HCT116 (cell line): Measurements from ENCODE around the gene ZNF276. TPM values are rescaled to one million over a fixed set of nuclear protein-coding genes. Genes with fewer than 3 reads are reported as not detected.

Experiments
- ATAC-seq: fragments of 200-7000 bp; cut with Tn5 transposase; 2 replicates; pipeline ENCODE4 v1.9.1; 2020; ENCODE audit warnings: mild to moderate bottlenecking, moderate library complexity
- BruUV-seq: library from RNA; stranded (reverse); fragments of 400-500 nt; replicated peaks from 2 replicates; lab custom pipeline; 2021; lab: Mats Ljungman, UMichigan
- CTCF ChIA-PET: fragments of 300-600 bp; sonication (Branson Sonifier 250); formaldehyde crosslinking; loops from one replicate; lab custom pipeline; 2021; ENCODE audit warnings: antibody characterized with exemption; lab: Charles Lee
- POLR2A ChIA-PET: fragments of 300-600, 350-600 bp; sonication (Branson Sonifier 250); formaldehyde crosslinking; loops from one replicate; lab custom pipeline; 2021; ENCODE audit warnings: antibody characterized with exemption; lab: Charles Lee
- RAD21 ChIA-PET, 2 experiments: fragments of 300-600 bp; sonication (Branson Sonifier 250); formaldehyde crosslinking; loops; one replicate each; lab custom pipeline; 2023; ENCODE audit warnings: low total read pairs in 2 of 2; ENCODE audit not compliant: uncharacterized antibody in 2 of 2, unreplicated experiment in 2 of 2, low non-redundant PET in 1 of 2; lab: Charles Lee
- DNase-seq: peaks from one replicate; pipeline ENCODE4 v3.0.0-alpha.2; 2010; ENCODE audit warnings: low read depth, low spot score
- H2AFZ ChIP-seq: fragments of 200-600 bp; shearing (Covaris generic), sonication (generic); 2 replicates; pipeline ENCODE4 v1.6.1; 2017; ENCODE audit warnings: low read depth, mixed run types, mixed read lengths, antibody characterized with exemption, low read length; ENCODE audit not compliant: poor library complexity, severe bottlenecking
- H3K27ac ChIP-seq: 2 replicates; pipeline ENCODE4 v1.5.1; 2012; ENCODE audit warnings: low read depth, low read length
- H3K27me3 ChIP-seq: fragments of 200-600 bp; sonication (generic); 2 replicates; pipeline ENCODE4 v1.6.1; 2016; ENCODE audit warnings: mixed run types, low read length, mixed read lengths; ENCODE audit not compliant: insufficient read depth
- H3K36me3 ChIP-seq, 2 experiments: fragments of 200-500 bp in 1 of 2; fragments of 200-600 bp in 1 of 2; sonication (Bioruptor generic) in 1 of 2; sonication (generic) in 1 of 2; 2 replicates each; pipeline versions ENCODE4 v1.5.1 to v1.6.1; 2014 to 2016; ENCODE audit warnings: low read length in 2 of 2, inconsistent platforms in 1 of 2, mixed read lengths in 1 of 2, mixed run types in 1 of 2; ENCODE audit not compliant: insufficient read depth in 2 of 2, control insufficient read depth in 1 of 2
- H3K4me1 ChIP-seq, 2 experiments: fragments of 200-600 bp in 1 of 2; sonication (generic) in 1 of 2; 2 replicates each; pipeline versions ENCODE4 v1.5.1 to v1.6.1; 2012 to 2017; ENCODE audit warnings: low read length in 2 of 2, inconsistent platforms in 1 of 2, mild to moderate bottlenecking in 1 of 2, mixed read lengths in 1 of 2, mixed run types in 1 of 2, moderate library complexity in 1 of 2; ENCODE audit not compliant: insufficient read depth in 2 of 2, control insufficient read depth in 1 of 2
- H3K4me2 ChIP-seq: fragments of 200-600 bp; sonication (generic); 2 replicates; pipeline ENCODE4 v1.6.1; 2017; ENCODE audit warnings: mixed run types, low read length, mixed read lengths
- H3K4me3 ChIP-seq, 2 experiments: fragments of 200-600 bp in 1 of 2; sonication (generic) in 1 of 2; replicated peaks in 1 of 2; 2 replicates each; pipeline ENCODE4 v1.5.1; 2011 to 2016; ENCODE audit warnings: low read length in 2 of 2, control low read depth in 1 of 2, low read depth in 1 of 2, mild to moderate bottlenecking in 1 of 2, mixed read lengths in 1 of 2, mixed run types in 1 of 2
- H3K79me2 ChIP-seq: fragments of 200-600 bp; sonication (generic); 2 replicates; pipeline ENCODE4 v1.6.1; 2017; ENCODE audit warnings: mild to moderate bottlenecking, mixed run types, low read length, moderate library complexity, mixed read lengths; ENCODE audit not compliant: insufficient read depth
- H3K9ac ChIP-seq: fragments of 200-600 bp; sonication (generic); 2 replicates; pipeline ENCODE4 v1.6.1; 2016; ENCODE audit warnings: low read length, mixed read lengths
- H3K9me2 ChIP-seq: fragments of 200-600 bp; sonication (generic), shearing (Covaris generic); 2 replicates; pipeline ENCODE4 v1.6.1; 2017; ENCODE audit warnings: mixed run types, mild to moderate bottlenecking, moderate library complexity; ENCODE audit not compliant: insufficient read depth
- H3K9me3 ChIP-seq, 2 experiments: fragments of 200-500 bp in 1 of 2; fragments of 200-600 bp in 1 of 2; sonication (Bioruptor generic) in 1 of 2; sonication (generic) in 1 of 2; 2 replicates each; pipeline ENCODE4 v1.6.1; 2014 to 2017; ENCODE audit warnings: low read length in 2 of 2, mixed read lengths in 2 of 2, inconsistent platforms in 1 of 2, low read depth in 1 of 2, mild to moderate bottlenecking in 1 of 2, mixed run types in 1 of 2, moderate library complexity in 1 of 2; ENCODE audit not compliant: control insufficient read depth in 1 of 2, insufficient read depth in 1 of 2
- H4K20me1 ChIP-seq: fragments of 200-600 bp; sonication (generic), shearing (Covaris generic); 2 replicates; pipeline ENCODE4 v1.6.1; 2017; ENCODE audit warnings: mixed run types, mild to moderate bottlenecking, moderate library complexity; ENCODE audit not compliant: insufficient read depth
- CEBPB ChIP-seq: IDR thresholded peaks from 2 replicates; pipeline ENCODE4 v1.6.1; 2012; ENCODE audit warnings: low read depth
- EGR1 ChIP-seq: IDR thresholded peaks from 2 replicates; pipeline ENCODE4 v1.6.1; 2012; ENCODE audit warnings: low read depth
- ELF1 ChIP-seq: IDR thresholded peaks from 2 replicates; pipeline ENCODE4 v1.6.1; 2012; ENCODE audit warnings: low read depth, borderline replicate concordance
- EZH2 ChIP-seq: fragments of 200-600 bp; sonication (generic); IDR thresholded peaks from 2 replicates; pipeline ENCODE4 v1.6.1; 2017; ENCODE audit warnings: antibody characterized with exemption, mixed run types
- EZH2phosphoT487 ChIP-seq: fragments of 200-600 bp; IDR thresholded peaks from 2 replicates; pipeline ENCODE4 v1.6.1; 2018; ENCODE audit warnings: antibody characterized with exemption, borderline replicate concordance
- FOSL1 ChIP-seq: IDR thresholded peaks from 2 replicates; pipeline ENCODE4 v1.6.1; 2012; ENCODE audit warnings: low read depth
- REST ChIP-seq: IDR thresholded peaks from 2 replicates; pipeline ENCODE4 v1.6.1; 2012; ENCODE audit warnings: low read depth
- SIN3A ChIP-seq: IDR thresholded peaks from 2 replicates; pipeline ENCODE4 v1.6.1; 2012; ENCODE audit warnings: low read depth
- SRF ChIP-seq: IDR thresholded peaks from 2 replicates; pipeline ENCODE4 v1.6.1; 2012; ENCODE audit warnings: low read depth
- TCF7L2 ChIP-seq: IDR thresholded peaks from 2 replicates; pipeline ENCODE4 v1.7.0; 2011; ENCODE audit warnings: borderline replicate concordance, inconsistent platforms; ENCODE audit not compliant: insufficient read depth, insufficient read length; ENCODE audit errors: extremely low read depth
- YY1 ChIP-seq: IDR thresholded peaks from 2 replicates; pipeline ENCODE4 v1.6.1; 2011; ENCODE audit warnings: low read length, low read depth, moderate library complexity, mild to moderate bottlenecking; ENCODE audit not compliant: insufficient replicate concordance; ENCODE audit errors: extremely low read depth
- intact Hi-C: fragments of 100-400 bp; cut with micrococcal nuclease; formaldehyde crosslinking; loops from 2 replicates; pipeline ENCODE4 v1.10.0; 2022
- total RNA-seq: library from RNA; stranded (reverse); gene quantifications from one replicate; pipeline ENCODE4 v1.2.1, GENCODE V29; 2021; ENCODE audit not compliant: unreplicated experiment
- TF ChIP-seq, protein P1 (sequence below): IDR thresholded peaks from 2 replicates; pipeline ENCODE4 v1.6.1; 2012
- TF ChIP-seq, protein P2 (sequence below), 3 experiments: fragments of 200-600 bp in 1 of 3; sonication (generic) in 1 of 3; IDR thresholded peaks in 2 of 3; conservative IDR thresholded peaks in 1 of 3; 2 replicates each; pipeline ENCODE4 v1.5.1; 2012 to 2017; ENCODE audit warnings: low read depth in 2 of 3, low read length in 2 of 3, antibody characterized with exemption in 1 of 3, borderline replicate concordance in 1 of 3, control low read depth in 1 of 3, mild to moderate bottlenecking in 1 of 3, mixed read lengths in 1 of 3, mixed run types in 1 of 3, moderate library complexity in 1 of 3; ENCODE audit not compliant: insufficient read depth in 1 of 3
- TF ChIP-seq, protein P3 (sequence below): IDR thresholded peaks from 2 replicates; pipeline ENCODE4 v1.6.1; 2011; ENCODE audit warnings: mild to moderate bottlenecking, low read length, moderate library complexity; ENCODE audit not compliant: insufficient replicate concordance; ENCODE audit errors: extremely low read depth

The ZNF276 gene
- total RNA-seq, 1 experiment from 2014 or later: 49.9 TPM

DNA sequence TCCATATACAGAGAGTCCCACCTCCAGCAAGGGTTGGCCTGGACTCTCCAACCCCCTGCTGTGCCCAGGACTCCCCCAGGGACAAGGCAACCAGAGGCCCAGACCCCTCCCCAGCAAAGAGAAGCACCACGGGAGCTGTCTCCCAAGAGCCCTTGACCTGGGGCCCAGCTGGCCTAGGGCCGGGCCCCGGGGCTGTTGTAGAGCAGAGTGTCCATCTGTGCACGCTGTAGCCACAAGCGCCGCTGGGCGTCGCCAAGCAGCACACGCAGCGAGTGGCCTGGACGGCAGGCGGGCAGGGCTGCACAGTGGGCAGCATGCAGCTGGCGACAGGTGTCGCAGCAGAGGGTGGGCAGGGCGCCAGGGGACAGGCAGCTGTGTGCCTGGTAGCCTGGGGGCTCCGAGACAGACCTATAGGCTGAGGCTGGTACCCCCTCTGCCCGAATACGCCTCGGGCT is 24.1 kb upstream of the ZNF276 start:
- Histone ChIP-seq H2AFZ (no peak overlapping the region), H3K4me3 (no peak overlapping the region), H3K9me3 (no peaks in the 10 kb centered on the region), H3K9ac (no peak overlapping the region), H3K27me3 (no peaks in the 10 kb centered on the region), H3K27ac (no peak overlapping the region; the same call in 1 of the 2 replicates), H3K4me2 (no peak overlapping the region), H3K79me2 (peaks cover 24% of the 10 kb centered on the region), H4K20me1 (peaks cover 3% of the 10 kb centered on the region; the same call in 1 of the 2 replicates), H3K9me2 (no peaks in the 10 kb centered on the region), H3K4me1 (peaks cover 11 to 22% of the 10 kb centered on the region in 2 experiments), H3K36me3 (peaks cover 18 to 40% of the 10 kb centered on the region in 2 experiments; a peak in 3 of 4 replicates)
- BruUV-seq: no TSS peak
- ATAC-seq (no peak), DNase-seq (no peak)
- intact Hi-C loops: no loop called here
- CTCF ChIA-PET: no interaction called here
- TF ChIP-seq, protein P1, sequence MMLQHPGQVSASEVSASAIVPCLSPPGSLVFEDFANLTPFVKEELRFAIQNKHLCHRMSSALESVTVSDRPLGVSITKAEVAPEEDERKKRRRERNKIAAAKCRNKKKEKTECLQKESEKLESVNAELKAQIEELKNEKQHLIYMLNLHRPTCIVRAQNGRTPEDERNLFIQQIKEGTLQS: no peak
- TF ChIP-seq SIN3A (no peak), SRF (no peak), CEBPB (no peak), ELF1 (no peak), EGR1 (no peak), EZH2 (no peak), TCF7L2 (no peak), REST (no peak), YY1 (no peak), FOSL1 (no peak), EZH2phosphoT487 (no peak)
- TF ChIP-seq, protein P2, sequence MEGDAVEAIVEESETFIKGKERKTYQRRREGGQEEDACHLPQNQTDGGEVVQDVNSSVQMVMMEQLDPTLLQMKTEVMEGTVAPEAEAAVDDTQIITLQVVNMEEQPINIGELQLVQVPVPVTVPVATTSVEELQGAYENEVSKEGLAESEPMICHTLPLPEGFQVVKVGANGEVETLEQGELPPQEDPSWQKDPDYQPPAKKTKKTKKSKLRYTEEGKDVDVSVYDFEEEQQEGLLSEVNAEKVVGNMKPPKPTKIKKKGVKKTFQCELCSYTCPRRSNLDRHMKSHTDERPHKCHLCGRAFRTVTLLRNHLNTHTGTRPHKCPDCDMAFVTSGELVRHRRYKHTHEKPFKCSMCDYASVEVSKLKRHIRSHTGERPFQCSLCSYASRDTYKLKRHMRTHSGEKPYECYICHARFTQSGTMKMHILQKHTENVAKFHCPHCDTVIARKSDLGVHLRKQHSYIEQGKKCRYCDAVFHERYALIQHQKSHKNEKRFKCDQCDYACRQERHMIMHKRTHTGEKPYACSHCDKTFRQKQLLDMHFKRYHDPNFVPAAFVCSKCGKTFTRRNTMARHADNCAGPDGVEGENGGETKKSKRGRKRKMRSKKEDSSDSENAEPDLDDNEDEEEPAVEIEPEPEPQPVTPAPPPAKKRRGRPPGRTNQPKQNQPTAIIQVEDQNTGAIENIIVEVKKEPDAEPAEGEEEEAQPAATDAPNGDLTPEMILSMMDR (IDR thresholded peaks at IDR 0.05 in 2 of 3, conservative IDR thresholded peaks at IDR 0.05 in 1 of 3; ENCODE audit: borderline replicate concordance in 1 of 3, insufficient read depth in 1 of 3, low read depth in 2 of 3, low read length in 2 of 3): no peak
- TF ChIP-seq, protein P3, sequence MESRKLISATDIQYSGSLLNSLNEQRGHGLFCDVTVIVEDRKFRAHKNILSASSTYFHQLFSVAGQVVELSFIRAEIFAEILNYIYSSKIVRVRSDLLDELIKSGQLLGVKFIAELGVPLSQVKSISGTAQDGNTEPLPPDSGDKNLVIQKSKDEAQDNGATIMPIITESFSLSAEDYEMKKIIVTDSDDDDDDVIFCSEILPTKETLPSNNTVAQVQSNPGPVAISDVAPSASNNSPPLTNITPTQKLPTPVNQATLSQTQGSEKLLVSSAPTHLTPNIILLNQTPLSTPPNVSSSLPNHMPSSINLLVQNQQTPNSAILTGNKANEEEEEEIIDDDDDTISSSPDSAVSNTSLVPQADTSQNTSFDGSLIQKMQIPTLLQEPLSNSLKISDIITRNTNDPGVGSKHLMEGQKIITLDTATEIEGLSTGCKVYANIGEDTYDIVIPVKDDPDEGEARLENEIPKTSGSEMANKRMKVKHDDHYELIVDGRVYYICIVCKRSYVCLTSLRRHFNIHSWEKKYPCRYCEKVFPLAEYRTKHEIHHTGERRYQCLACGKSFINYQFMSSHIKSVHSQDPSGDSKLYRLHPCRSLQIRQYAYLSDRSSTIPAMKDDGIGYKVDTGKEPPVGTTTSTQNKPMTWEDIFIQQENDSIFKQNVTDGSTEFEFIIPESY: no peak
- POLR2A ChIA-PET: interaction anchor here (0.6 to 1.2 kb wide), 3 partner anchors 9 to 13 kb away, joined by 3 read pairs; partner anchors contain the start of gene CDK10
- RAD21 ChIA-PET: no interaction called here
